ENCODE measurements around the gene CCL7.
"Not testable (repeated sequence)": the region's sequence is repeated elsewhere in the genome, so short reads cannot be mapped to it uniquely, and the experiment has no call there.

- TF ChIP-seq CTCF (IDR thresholded peaks at IDR 0.05; ENCODE audit: poor library complexity); EZH2 (IDR thresholded peaks at IDR 0.05; ENCODE audit: borderline replicate concordance); EZH2phosphoT487 (IDR thresholded peaks at IDR 0.05; ENCODE audit: low read depth, severe bottlenecking, unreplicated experiment): not testable (repeated sequence)
These were observed 42.7 kb upstream of the CCL7 start for GRCh38 chr17:34227293-34227692.

Measured in hepatocyte (in vitro differentiated cells).